IMR-90 (cell line): Measurements from ENCODE around the gene KCNK7. TPM values are rescaled to one million over a fixed set of nuclear protein-coding genes. Genes with fewer than 3 reads are reported as not detected.

Experiments
- ATAC-seq: fragments of 200-7000 bp; cut with Tn5 transposase; 2 replicates; pipeline ENCODE4 v1.9.1; 2020; ENCODE audit warnings: low read depth, mild to moderate bottlenecking, moderate library complexity
- BruUV-seq: library from RNA; stranded (reverse); fragments of 400-500 nt; replicated peaks from 2 replicates; lab custom pipeline; 2021; lab: Mats Ljungman, UMichigan
- CTCF ChIA-PET: fragments of 300-600 bp; formaldehyde crosslinking; extraction: SDS; loops from one replicate; lab custom pipeline; 2021; ENCODE audit warnings: antibody characterized with exemption; lab: Yijun Ruan, JAX
- POLR2A ChIA-PET: fragments of 300-600 bp; sonication (Branson Sonifier 250); formaldehyde crosslinking; loops from one replicate; lab custom pipeline; 2022; ENCODE audit warnings: antibody characterized with exemption; ENCODE audit not compliant: unreplicated experiment; lab: Charles Lee
- DNase-seq: peaks from one replicate; pipeline ENCODE4 v3.0.0; 2013
- H2AFZ ChIP-seq: replicated peaks from 2 replicates; pipeline ENCODE3; 2013; ENCODE audit warnings: low read length, mild to moderate bottlenecking; ENCODE audit not compliant: poor library complexity
- H2AK5ac ChIP-seq: 2 replicates; pipeline ENCODE4 v1.6.1; 2013; ENCODE audit warnings: low read depth, low read length, inconsistent platforms
- H2AK9ac ChIP-seq: replicated peaks from 2 replicates; pipeline ENCODE3; 2013; ENCODE audit warnings: mild to moderate bottlenecking, low read depth, low read length, moderate library complexity; ENCODE audit not compliant: poor library complexity
- H2BK120ac ChIP-seq: 2 replicates; pipeline ENCODE4 v1.6.1; 2013; ENCODE audit warnings: low read depth, low read length, inconsistent platforms
- H2BK15ac ChIP-seq: 3 replicates; pipeline ENCODE4 v1.6.1; 2013; ENCODE audit warnings: low read depth, low read length, inconsistent platforms
- H2BK20ac ChIP-seq: 2 replicates; pipeline ENCODE4 v1.6.1; 2013; ENCODE audit warnings: low read depth, mild to moderate bottlenecking, inconsistent platforms, low read length, moderate library complexity
- H2BK5ac ChIP-seq: 2 replicates; pipeline ENCODE4 v1.6.1; 2013; ENCODE audit warnings: mild to moderate bottlenecking, low read depth, low read length, inconsistent platforms; ENCODE audit not compliant: poor library complexity, severe bottlenecking
- H3K14ac ChIP-seq: replicated peaks from 2 replicates; pipeline ENCODE4 v1.6.1; 2013; ENCODE audit warnings: low read depth, low read length, inconsistent platforms
- H3K18ac ChIP-seq: 2 replicates; pipeline ENCODE4 v1.6.1; 2013; ENCODE audit warnings: low read depth, low read length, control low read depth
- H3K23ac ChIP-seq: 2 replicates; pipeline ENCODE4 v1.6.1; 2013; ENCODE audit warnings: low read depth, low read length, inconsistent platforms
- H3K27ac ChIP-seq: 2 replicates; pipeline ENCODE4 v1.5.1; 2013; ENCODE audit warnings: mild to moderate bottlenecking, control low read depth, low read length; ENCODE audit not compliant: insufficient read depth
- H3K27me3 ChIP-seq: 2 replicates; pipeline ENCODE4 v1.6.1; 2013; ENCODE audit warnings: low read length; ENCODE audit not compliant: control insufficient read depth, insufficient read depth
- H3K36me3 ChIP-seq: 2 replicates; pipeline ENCODE4 v1.6.1; 2013; ENCODE audit warnings: low read length, mixed read lengths; ENCODE audit not compliant: control insufficient read depth, insufficient read depth
- H3K4ac ChIP-seq: 2 replicates; pipeline ENCODE4 v1.6.1; 2013; ENCODE audit warnings: low read depth, low read length, inconsistent platforms
- H3K4me1 ChIP-seq: 2 replicates; pipeline ENCODE4 v1.6.1; 2013; ENCODE audit warnings: low read length, mixed read lengths; ENCODE audit not compliant: control insufficient read depth, insufficient read depth
- H3K4me2 ChIP-seq: 2 replicates; pipeline ENCODE4 v1.6.1; 2013; ENCODE audit warnings: low read depth, mild to moderate bottlenecking, control low read depth, low read length, moderate library complexity
- H3K4me3 ChIP-seq: 2 replicates; pipeline ENCODE4 v1.5.1; 2013; ENCODE audit warnings: low read depth, mild to moderate bottlenecking, control low read depth, low read length, moderate library complexity; ENCODE audit not compliant: insufficient read depth
- H3K56ac ChIP-seq: 2 replicates; pipeline ENCODE4 v1.6.1; 2013; ENCODE audit warnings: low read length, inconsistent platforms; ENCODE audit not compliant: insufficient read depth; ENCODE audit errors: extremely low read depth
- H3K79me1 ChIP-seq, 2 experiments: 2 replicates each; pipeline ENCODE4 v1.6.1; 2013; ENCODE audit warnings: low read length in 2 of 2, inconsistent platforms in 1 of 2, low read depth in 1 of 2
- H3K9ac ChIP-seq: 2 replicates; pipeline ENCODE4 v1.6.1; 2013; ENCODE audit warnings: low read depth, low read length, control low read depth
- H3K9me1 ChIP-seq: 2 replicates; pipeline ENCODE4 v1.6.1; 2013; ENCODE audit warnings: low read length, inconsistent platforms; ENCODE audit not compliant: insufficient read depth
- H3K9me3 ChIP-seq: 2 replicates; pipeline ENCODE4 v1.6.1; 2013; ENCODE audit warnings: low read length; ENCODE audit not compliant: control insufficient read depth, insufficient read depth
- H4K20me1 ChIP-seq: 2 replicates; pipeline ENCODE4 v1.6.1; 2013; ENCODE audit warnings: low read length, inconsistent platforms; ENCODE audit not compliant: insufficient read depth
- H4K5ac ChIP-seq: 2 replicates; pipeline ENCODE4 v1.6.1; 2013; ENCODE audit warnings: mild to moderate bottlenecking, low read depth, low read length, control low read depth
- H4K8ac ChIP-seq, 2 experiments: 2 replicates each; pipeline ENCODE4 v1.6.1; 2013; ENCODE audit warnings: low read depth in 2 of 2, low read length in 2 of 2, control low read depth in 1 of 2, inconsistent platforms in 1 of 2
- H4K91ac ChIP-seq: 2 replicates; pipeline ENCODE4 v1.6.1; 2013; ENCODE audit warnings: low read depth, low read length, inconsistent platforms; ENCODE audit not compliant: insufficient read depth
- WGBS, 2 experiments: methylation state at CpG; one replicate each; pipeline versions ENCODE4 v1.1.5 to v1.1.7; 2013; ENCODE audit warnings: missing lambda C conversion rate in 2 of 2; ENCODE audit not compliant: insufficient read length in 1 of 2; ENCODE audit errors: extremely low coverage in 2 of 2; 5-methylcytosine and 5-hydroxymethylcytosine counted together
- dilution Hi-C: fragments of 300-500 bp; cut with HindIII; formaldehyde crosslinking; loops from one replicate; pipeline ENCODE4 v1.14.3; 2018; ENCODE audit warnings: low sequenced_read_pairs; ENCODE audit not compliant: unreplicated experiment
- in situ Hi-C: fragments of 300-500 bp; cut with MboI; formaldehyde crosslinking; loops from 3 replicates; pipeline ENCODE4 v1.14.3; 2019; ENCODE audit warnings: low sequenced_read_pairs, inconsistent platforms, mixed read lengths
- intact Hi-C: fragments of 100-400 bp; cut with micrococcal nuclease; formaldehyde crosslinking; loops from 2 replicates; pipeline ENCODE4 v1.10.0; 2022
- polyA plus RNA-seq, 3 experiments: library from polyadenylated mRNA; depleted of rRNA; stranded (reverse); fragments of >200 nt; gene quantifications; 2 replicates each; pipeline ENCODE4 v1.2.3, GENCODE V29; 2012; ENCODE audit warnings: low replicate concordance in 1 of 3
- total RNA-seq: library from RNA; depleted of rRNA; stranded (reverse); fragments of >200 nt; gene quantifications from 2 replicates; pipeline ENCODE4 v1.2.3, GENCODE V29; 2012
- TF ChIP-seq, protein P1 (sequence below): conservative IDR thresholded peaks from 2 replicates; pipeline ENCODE4 v1.5.1; 2012; ENCODE audit warnings: mild to moderate bottlenecking, low read depth, low read length, improper control_type of control experiment

KCNK7 gene
- total and polyA plus RNA-seq, 2 of the 4 experiments (the other 2 are of a cell fraction), result 0.09 TPM; not detected in 1

DNA sequence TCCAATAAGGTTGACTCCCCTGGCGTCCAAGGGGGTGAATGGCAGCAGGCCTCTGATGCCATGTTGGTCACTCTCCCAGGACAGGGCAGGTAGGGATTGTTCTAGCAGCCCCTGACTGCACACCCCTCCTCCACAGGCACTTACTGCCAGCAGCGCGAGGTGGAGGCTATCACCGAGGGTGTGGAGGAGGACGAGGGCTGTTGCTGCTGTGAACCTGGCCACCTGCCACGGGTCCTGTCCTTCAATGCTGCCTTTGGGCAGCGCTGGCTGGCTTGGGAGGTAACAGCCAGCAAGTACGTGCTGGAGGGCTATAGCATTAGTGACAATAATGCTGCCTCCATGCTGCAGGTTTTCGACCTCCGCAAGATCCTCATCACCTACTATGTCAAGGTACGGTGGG, 34.6 kb upstream of the KCNK7 start:
- Histone ChIP-seq H4K8ac (no peak overlapping the region), H3K27ac (no peak overlapping the region), H3K23ac (no peak overlapping the region), H3K4me1 (no peaks in the 10 kb centered on the region), H4K20me1 (no peaks in the 10 kb centered on the region; the same call in none of the 2 replicates), H2BK120ac (no peak overlapping the region), H3K4ac (no peak overlapping the region), H2BK20ac (no peak overlapping the region), H2AK9ac (no peak overlapping the region), H3K4me2 (no peak overlapping the region), H2BK15ac (no peak overlapping the region), H3K9me3 (no peaks in the 10 kb centered on the region), H2AK5ac (no peak overlapping the region), H3K56ac (no peak overlapping the region), H3K9ac (no peak overlapping the region), H3K18ac (no peak overlapping the region), H2AFZ (no peak overlapping the region), H3K27me3 (no peaks in the 10 kb centered on the region), H4K91ac (no peak overlapping the region), H3K79me1 (peaks cover 6 to 15% of the 10 kb centered on the region in 2 experiments; a peak in 2 of 4 replicates), H3K4me3 (no peak overlapping the region), H2BK5ac (no peak overlapping the region), H3K36me3 (peaks cover 82% of the 10 kb centered on the region), H3K14ac (no peak overlapping the region), H3K9me1 (no peaks in the 10 kb centered on the region), H4K5ac (no peak overlapping the region)
- in situ Hi-C loops (no loop called here), intact Hi-C loops (no loop called here), dilution Hi-C loops (no loop called here)
- BruUV-seq, result no TSS peak
- POLR2A ChIA-PET, result no interaction called here
- TF ChIP-seq, protein P1, sequence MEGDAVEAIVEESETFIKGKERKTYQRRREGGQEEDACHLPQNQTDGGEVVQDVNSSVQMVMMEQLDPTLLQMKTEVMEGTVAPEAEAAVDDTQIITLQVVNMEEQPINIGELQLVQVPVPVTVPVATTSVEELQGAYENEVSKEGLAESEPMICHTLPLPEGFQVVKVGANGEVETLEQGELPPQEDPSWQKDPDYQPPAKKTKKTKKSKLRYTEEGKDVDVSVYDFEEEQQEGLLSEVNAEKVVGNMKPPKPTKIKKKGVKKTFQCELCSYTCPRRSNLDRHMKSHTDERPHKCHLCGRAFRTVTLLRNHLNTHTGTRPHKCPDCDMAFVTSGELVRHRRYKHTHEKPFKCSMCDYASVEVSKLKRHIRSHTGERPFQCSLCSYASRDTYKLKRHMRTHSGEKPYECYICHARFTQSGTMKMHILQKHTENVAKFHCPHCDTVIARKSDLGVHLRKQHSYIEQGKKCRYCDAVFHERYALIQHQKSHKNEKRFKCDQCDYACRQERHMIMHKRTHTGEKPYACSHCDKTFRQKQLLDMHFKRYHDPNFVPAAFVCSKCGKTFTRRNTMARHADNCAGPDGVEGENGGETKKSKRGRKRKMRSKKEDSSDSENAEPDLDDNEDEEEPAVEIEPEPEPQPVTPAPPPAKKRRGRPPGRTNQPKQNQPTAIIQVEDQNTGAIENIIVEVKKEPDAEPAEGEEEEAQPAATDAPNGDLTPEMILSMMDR, result no peak
- no peak for ATAC-seq
- CTCF ChIA-PET, result no interaction called here
- DNase-seq, result no peak
- WGBS, 2 experiments, result 100% methylated on average over 1 of the region's 11 CpGs; no CpG with 5 or more reads in 1 of the 2 experiments
